Right atrium auricular region (tissue), 2 donors: ENCODE results near the gene BBS9. TPM values are rescaled to one million over a fixed set of nuclear protein-coding genes. Genes with fewer than 3 reads are reported as not detected.

Source experiments
- DNase-seq: peaks from one replicate; pipeline ENCODE4 v3.0.0-alpha.2; 2019; ENCODE audit warnings: low spot score
- H3K27ac ChIP-seq, 2 donors: fragments of 200-600 bp; sonication (generic); 1 replicate in 1 of 2; 2 replicates in 1 of 2; pipeline ENCODE4 v1.5.1; 2016 to 2019
- H3K27me3 ChIP-seq, 2 donors: fragments of 200-600 bp; sonication (generic); one replicate each; pipeline versions ENCODE4 v1.5.1 to v1.6.0; 2017 to 2019
- H3K36me3 ChIP-seq: fragments of 200-600 bp; sonication (generic); one replicate; pipeline ENCODE4 v1.5.1; 2016
- H3K4me1 ChIP-seq, 2 donors: fragments of 200-600 bp; sonication (generic); one replicate each; pipeline versions ENCODE4 v1.5.1 to v1.6.0; 2017 to 2019
- H3K4me3 ChIP-seq, 2 donors: fragments of 200-600 bp; sonication (generic); 1 replicate in 1 of 2; 2 replicates in 1 of 2; pipeline ENCODE4 v1.5.1; 2017 to 2019; ENCODE audit warnings: mild to moderate bottlenecking in 1 of 2, moderate library complexity in 1 of 2
- H3K9me3 ChIP-seq, 2 donors: fragments of 200-600 bp; sonication (generic); one replicate each; pipeline ENCODE4 v1.5.1; 2019
- CTCF ChIP-seq, 2 donors: fragments of 200-600 bp; sonication (generic); IDR thresholded peaks; one replicate each; pipeline ENCODE4 v1.5.1; 2019; ENCODE audit warnings: antibody characterized with exemption in 2 of 2
- total RNA-seq, 2 donors: library from RNA; depleted of rRNA; stranded (reverse); fragments of >200 nt; gene quantifications; one replicate each; pipeline ENCODE4 v1.1.0, GENCODE V29; 2016

BBS9 gene
- total RNA-seq, 2 donors from 2014 or later, result 13.3 to 13.8 TPM

DNA sequence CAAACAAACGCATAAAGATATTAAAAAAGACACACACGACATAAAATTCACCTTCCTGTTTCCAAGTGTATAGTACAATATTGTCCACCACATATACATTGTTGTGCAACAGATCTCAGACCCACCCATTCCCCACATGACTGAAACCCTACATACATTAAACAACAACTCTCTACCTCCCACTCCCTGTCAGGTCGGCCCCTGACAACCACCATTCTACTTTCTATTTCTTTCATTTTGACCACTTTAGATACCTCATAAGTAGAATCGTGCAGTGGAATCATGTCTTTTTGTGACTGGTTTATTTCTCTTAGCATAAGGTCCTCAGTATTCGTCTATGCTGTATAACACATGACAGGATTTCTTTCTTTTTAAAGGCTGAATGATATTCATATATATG lies 320.5 kb downstream of the BBS9 start:
- Histone ChIP-seq H3K27ac (no peak overlapping the region), H3K4me3 (no peak overlapping the region), H3K4me1 (peaks cover 0 to 7% of the 10 kb centered on the region in 2 donors), H3K36me3 (no peaks in the 10 kb centered on the region), H3K9me3 (peaks cover 0 to 5% of the 10 kb centered on the region in 2 donors), H3K27me3 (no peaks in the 10 kb centered on the region)
- DNase-seq, result no peak
- no peak for TF ChIP-seq CTCF (IDR thresholded peaks at IDR 0.05)

DNA sequence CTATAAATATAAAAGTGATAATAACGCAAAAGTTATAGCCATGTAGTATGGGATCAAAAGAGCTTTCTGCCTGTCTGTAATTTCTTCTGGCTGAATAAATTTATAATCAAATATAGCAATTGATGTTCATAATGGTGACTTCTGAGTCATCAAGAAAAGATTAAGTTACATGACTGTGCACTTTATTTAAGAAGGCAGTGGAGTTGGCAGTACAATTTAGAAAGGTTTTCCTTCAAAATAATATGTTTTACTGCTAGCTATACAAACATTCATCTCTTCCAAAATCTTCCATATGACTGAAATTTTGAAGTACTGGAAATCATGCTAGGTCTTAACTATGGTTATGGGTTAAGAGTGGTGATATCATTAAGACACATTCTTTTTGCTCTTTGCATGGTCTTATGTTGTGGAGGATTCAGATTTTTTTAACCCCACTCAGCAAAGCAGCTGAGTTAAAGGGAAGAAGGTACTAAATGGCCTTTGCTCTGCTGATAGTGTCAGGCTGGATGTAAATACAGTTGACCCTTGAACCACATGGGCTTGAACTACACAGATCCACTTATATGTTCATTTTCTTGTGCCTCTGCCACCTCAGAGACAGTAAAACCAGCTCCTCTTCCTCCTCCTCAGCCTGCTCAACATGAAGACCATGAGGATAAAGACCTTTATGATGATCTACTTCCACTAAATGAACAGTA lies 323.6 kb downstream of the BBS9 start:
- H3K36me3 ChIP-seq, result no peaks in the 10 kb centered on the region
- no peaks in the 10 kb centered on the region for H3K27me3 ChIP-seq
- no peak overlapping the region for H3K4me3 ChIP-seq
- peaks cover 0 to 5% of the 10 kb centered on the region in 2 donors for H3K9me3 ChIP-seq
- peaks cover 0 to 3% of the 10 kb centered on the region in 2 donors for H3K4me1 ChIP-seq
- H3K27ac ChIP-seq, result no peak overlapping the region
- DNase-seq, result no peak
- TF ChIP-seq CTCF (IDR thresholded peaks at IDR 0.05), result no peak

DNA sequence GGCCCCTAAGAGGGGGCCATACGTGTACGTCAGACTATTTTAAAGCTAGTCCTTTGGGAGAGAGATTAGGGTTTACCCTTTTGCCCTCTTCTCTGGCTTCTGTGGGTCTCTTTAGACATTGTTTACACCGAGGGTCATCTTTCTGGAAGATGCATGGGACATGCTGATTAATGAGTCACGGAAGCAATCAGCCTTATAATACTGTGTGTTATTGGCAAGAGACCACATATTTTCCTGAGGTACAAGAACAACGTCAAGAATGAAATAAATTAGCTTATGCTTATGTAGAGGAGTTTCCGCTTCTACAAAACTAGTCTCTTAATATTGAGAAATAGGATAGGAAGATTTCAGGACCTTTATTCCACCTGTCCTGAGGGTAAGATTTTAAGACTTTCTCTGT lies 327.7 kb downstream of the BBS9 start:
- no peak for TF ChIP-seq CTCF (IDR thresholded peaks at IDR 0.05)
- Histone ChIP-seq H3K4me3 (no peak overlapping the region), H3K27ac (no peak overlapping the region), H3K27me3 (no peaks in the 10 kb centered on the region), H3K36me3 (no peaks in the 10 kb centered on the region), H3K4me1 (no peaks in the 10 kb centered on the region), H3K9me3 (no peaks in the 10 kb centered on the region)
- DNase-seq, result no peak

GRCh38 chr7:33458581-33458980 lies 329.2 kb downstream of the BBS9 start:
- Histone ChIP-seq H3K4me3 (no peak overlapping the region), H3K27ac (no peak overlapping the region), H3K9me3 (no peaks in the 10 kb centered on the region), H3K27me3 (no peaks in the 10 kb centered on the region), H3K36me3 (no peaks in the 10 kb centered on the region), H3K4me1 (no peaks in the 10 kb centered on the region)
- no peak for TF ChIP-seq CTCF (IDR thresholded peaks at IDR 0.05)
- no peak for DNase-seq

GRCh38 chr7:33459340-33459751 lies 330.0 kb downstream of the BBS9 start:
- no peak overlapping the region for H3K4me3 ChIP-seq
- no peak for DNase-seq
- H3K4me1 ChIP-seq, result no peaks in the 10 kb centered on the region
- no peaks in the 10 kb centered on the region for H3K9me3 ChIP-seq
- H3K27ac ChIP-seq, result no peak overlapping the region
- peak; percentile 14 to 68 for TF ChIP-seq CTCF (IDR thresholded peaks at IDR 0.05)
- H3K36me3 ChIP-seq, result no peaks in the 10 kb centered on the region
- H3K27me3 ChIP-seq, result no peaks in the 10 kb centered on the region

DNA sequence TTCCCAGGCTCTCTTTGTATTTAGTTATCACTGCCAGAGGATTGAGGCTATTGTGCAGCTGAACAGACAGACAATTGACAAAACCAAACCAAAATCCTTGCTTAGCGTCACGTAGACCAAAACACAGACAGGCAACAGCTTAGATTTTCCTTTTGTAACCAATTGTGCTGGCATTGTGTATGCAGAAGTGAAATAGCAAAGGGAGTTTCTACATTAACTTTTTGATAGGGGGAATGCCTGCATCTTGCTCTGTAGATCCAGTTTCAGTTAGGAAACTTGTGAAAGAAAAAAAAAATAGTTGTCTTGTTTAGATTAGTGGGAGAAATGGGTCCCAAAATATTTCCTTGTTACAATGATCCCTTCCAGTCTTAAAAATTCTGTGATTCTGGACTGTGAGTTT lies 333.8 kb downstream of the BBS9 start:
- no peaks in the 10 kb centered on the region for H3K9me3 ChIP-seq
- no peaks in the 10 kb centered on the region for H3K27me3 ChIP-seq
- no peak for DNase-seq
- no peaks in the 10 kb centered on the region for H3K4me1 ChIP-seq
- no peak overlapping the region for H3K27ac ChIP-seq
- no peak for TF ChIP-seq CTCF (IDR thresholded peaks at IDR 0.05)
- no peak overlapping the region for H3K4me3 ChIP-seq
- no peaks in the 10 kb centered on the region for H3K36me3 ChIP-seq
